Subcutaneous adipose tissue (tissue), 4 donors: ENCODE measurements around the gene RAD51D. TPM values are rescaled to one million over a fixed set of nuclear protein-coding genes. Genes with fewer than 3 reads are reported as not detected.

Source experiments
- total RNA-seq, 4 donors: library from RNA; depleted of rRNA; stranded (reverse); fragments of >200 nt; gene quantifications; one replicate each; pipeline ENCODE4 v1.1.0, GENCODE V29; 2016
- TF ChIP-seq, protein P1 (sequence below): fragments of 450-650 bp; IDR thresholded peaks from one replicate; pipeline ENCODE4 v1.5.1; 2016; ENCODE audit warnings: low read depth, mild to moderate bottlenecking, control low read depth, antibody characterized with exemption, moderate library complexity

Gene RAD51D
- total RNA-seq, 4 donors from 2014 or later: 2.6 to 16.2 (median 7.8) TPM

DNA sequence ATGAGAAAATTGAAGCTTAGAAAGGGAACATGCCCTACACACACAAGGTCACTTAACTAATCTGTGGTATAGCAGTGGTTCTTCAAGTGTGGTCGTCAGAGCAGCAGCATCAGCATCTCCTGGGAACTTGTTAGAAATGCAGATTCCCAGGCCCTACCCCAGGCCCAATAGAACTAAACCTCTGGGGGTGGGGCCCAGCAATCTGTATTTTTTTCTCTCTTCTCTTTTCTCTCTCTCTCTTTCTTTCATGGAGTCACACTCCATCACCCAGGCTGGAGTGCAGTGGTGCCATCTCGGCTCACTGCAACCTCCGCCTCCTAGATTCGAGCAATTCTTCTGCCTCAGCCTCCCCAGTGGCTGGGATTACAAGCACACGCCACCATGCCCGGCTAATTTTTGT is 18.6 kb upstream of the RAD51D start:
- TF ChIP-seq, protein P1, sequence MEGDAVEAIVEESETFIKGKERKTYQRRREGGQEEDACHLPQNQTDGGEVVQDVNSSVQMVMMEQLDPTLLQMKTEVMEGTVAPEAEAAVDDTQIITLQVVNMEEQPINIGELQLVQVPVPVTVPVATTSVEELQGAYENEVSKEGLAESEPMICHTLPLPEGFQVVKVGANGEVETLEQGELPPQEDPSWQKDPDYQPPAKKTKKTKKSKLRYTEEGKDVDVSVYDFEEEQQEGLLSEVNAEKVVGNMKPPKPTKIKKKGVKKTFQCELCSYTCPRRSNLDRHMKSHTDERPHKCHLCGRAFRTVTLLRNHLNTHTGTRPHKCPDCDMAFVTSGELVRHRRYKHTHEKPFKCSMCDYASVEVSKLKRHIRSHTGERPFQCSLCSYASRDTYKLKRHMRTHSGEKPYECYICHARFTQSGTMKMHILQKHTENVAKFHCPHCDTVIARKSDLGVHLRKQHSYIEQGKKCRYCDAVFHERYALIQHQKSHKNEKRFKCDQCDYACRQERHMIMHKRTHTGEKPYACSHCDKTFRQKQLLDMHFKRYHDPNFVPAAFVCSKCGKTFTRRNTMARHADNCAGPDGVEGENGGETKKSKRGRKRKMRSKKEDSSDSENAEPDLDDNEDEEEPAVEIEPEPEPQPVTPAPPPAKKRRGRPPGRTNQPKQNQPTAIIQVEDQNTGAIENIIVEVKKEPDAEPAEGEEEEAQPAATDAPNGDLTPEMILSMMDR: no peak

DNA sequence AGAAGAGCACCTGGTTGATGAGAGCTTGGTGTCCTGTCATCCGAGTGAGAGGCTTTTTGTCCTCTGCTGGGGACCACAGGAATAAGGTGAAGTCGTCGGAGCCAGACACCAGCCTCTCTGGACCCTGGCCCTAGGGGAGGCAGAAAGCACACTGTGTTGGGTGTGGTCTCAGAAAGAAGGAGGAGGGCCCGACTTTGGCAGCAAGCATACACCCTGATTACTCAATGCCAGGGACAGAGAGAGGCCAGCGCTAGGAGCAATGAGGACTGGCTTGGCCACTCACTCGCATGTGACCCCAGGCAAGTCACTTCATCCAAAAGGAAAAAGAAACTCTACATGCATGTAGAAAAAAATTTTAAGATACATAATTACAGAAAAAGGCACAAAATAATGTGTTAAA is 15.7 kb upstream of the RAD51D start:
- TF ChIP-seq, protein P1: no peak

DNA sequence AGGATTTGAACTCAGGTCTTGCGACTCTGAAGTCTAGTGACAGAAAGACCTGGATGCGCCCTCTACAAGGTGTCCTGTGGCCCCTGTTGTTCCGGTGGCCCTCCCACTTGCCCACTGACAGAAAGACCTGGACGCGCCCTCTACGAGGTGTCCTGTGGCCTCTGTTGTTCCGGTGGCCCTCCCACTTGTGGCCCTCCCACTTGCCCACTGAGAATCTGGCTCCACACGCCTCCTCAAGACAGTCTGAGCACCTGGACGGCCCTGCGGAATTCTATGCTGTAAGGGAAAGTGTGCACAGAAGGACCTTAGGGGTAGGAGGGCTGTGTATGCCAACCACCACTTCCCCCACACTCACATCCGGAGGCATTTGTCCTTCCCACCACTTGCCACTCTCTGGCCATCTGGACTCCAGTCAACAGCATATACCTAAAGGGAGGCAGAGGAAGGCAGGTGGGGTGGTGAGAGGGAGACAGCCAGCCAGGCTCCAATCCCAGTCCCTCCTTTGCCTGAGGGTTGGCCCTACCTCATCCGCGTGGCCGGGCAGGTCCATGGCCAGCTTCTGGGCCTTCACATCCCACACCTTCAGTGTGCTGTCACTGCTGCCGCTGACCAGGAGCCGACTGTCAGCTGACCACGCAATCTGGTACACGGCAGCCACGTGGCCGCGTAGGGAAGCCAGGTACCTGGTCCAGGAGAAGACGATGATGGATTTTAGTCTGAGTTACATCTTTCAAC is 13.3 kb upstream of the RAD51D start:
- TF ChIP-seq, protein P1: no peak

DNA sequence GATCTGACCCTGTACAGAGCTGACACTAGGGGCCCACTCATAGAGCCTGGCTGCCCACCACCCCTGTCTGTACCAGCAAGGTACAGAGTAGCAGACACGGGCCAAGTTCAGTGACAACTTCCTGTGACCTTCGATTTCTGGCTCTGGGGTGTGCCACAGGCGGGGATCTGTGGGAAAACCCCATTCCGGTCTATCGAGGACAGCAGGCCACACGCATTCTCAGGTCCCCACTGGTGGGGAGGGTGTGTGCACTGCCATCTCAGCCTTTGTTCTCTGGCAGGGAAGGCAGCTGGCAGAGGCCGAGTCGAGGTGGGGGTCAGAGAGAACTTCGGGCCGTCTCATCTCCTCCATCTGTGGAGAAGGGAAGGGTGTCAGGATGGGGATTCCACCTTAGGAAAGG is 12.4 kb upstream of the RAD51D start:
- TF ChIP-seq, protein P1: no peak

GRCh38 chr17:35130392-35130791 is 10.7 kb upstream of the RAD51D start:
- TF ChIP-seq, protein P1: no peak

GRCh38 chr17:35129973-35130351 is 10.3 kb upstream of the RAD51D start:
- TF ChIP-seq, protein P1: no peak

- TF ChIP-seq, protein P1: no peak
Measured at GRCh38 chr17:35129154-35129972, 9.7 kb upstream of the RAD51D start.
